GM23338 (cell line): Measurements from ENCODE around the gene KIF2C. TPM values are rescaled to one million over a fixed set of nuclear protein-coding genes. Genes with fewer than 3 reads are reported as not detected.

Source experiments
- ATAC-seq: fragments of 200-7000 bp; cut with Tn5 transposase; 3 replicates; pipeline ENCODE4 v1.9.1; 2020
- DNase-seq: peaks from one replicate; pipeline ENCODE4 v3.0.0-alpha.2; 2015; ENCODE audit warnings: low spot score
- H2AFZ ChIP-seq: fragments of 200-600 bp; sonication (generic); 2 replicates; pipeline ENCODE4 v1.8.0; 2016; ENCODE audit warnings: antibody characterized with exemption, mild to moderate bottlenecking, moderate library complexity
- H3F3A ChIP-seq: fragments of 200-600 bp; sonication (generic); replicated peaks from 2 replicates; pipeline ENCODE4 v1.8.0; 2017; ENCODE audit warnings: antibody characterized with exemption, mixed run types, low read depth
- H3K27ac ChIP-seq: fragments of 200-600 bp; sonication (generic); 2 replicates; pipeline ENCODE4 v1.6.1; 2016; ENCODE audit warnings: low read depth
- H3K27me3 ChIP-seq: fragments of 200-600 bp; sonication (generic); 2 replicates; pipeline ENCODE4 v1.8.0; 2016; ENCODE audit warnings: mild to moderate bottlenecking, mixed run types, moderate library complexity; ENCODE audit not compliant: insufficient read depth
- H3K36me3 ChIP-seq: fragments of 200-600 bp; sonication (generic); 2 replicates; pipeline ENCODE4 v1.8.0; 2016; ENCODE audit warnings: mild to moderate bottlenecking; ENCODE audit not compliant: insufficient read depth
- H3K4me1 ChIP-seq: fragments of 200-600 bp; sonication (generic); 2 replicates; pipeline ENCODE4 v1.8.0; 2016; ENCODE audit warnings: mild to moderate bottlenecking, moderate library complexity; ENCODE audit not compliant: insufficient read depth
- H3K4me2 ChIP-seq: fragments of 200-600 bp; sonication (generic); 2 replicates; pipeline ENCODE4 v1.7.1; 2017; ENCODE audit warnings: mixed run types
- H3K4me3 ChIP-seq: fragments of 200-600 bp; sonication (generic); 2 replicates; pipeline ENCODE4 v1.6.1; 2016; ENCODE audit warnings: mixed run types
- H3K79me2 ChIP-seq: fragments of 200-600 bp; sonication (generic); replicated peaks from 2 replicates; pipeline ENCODE4 v1.8.0; 2017; ENCODE audit warnings: mild to moderate bottlenecking; ENCODE audit not compliant: insufficient read depth
- H3K9me2 ChIP-seq: fragments of 200-600 bp; sonication (generic); 2 replicates; pipeline ENCODE4 v1.8.0; 2017; ENCODE audit not compliant: insufficient read depth
- H4K20me1 ChIP-seq: fragments of 200-600 bp; sonication (generic); replicated peaks from 2 replicates; pipeline ENCODE4 v1.8.0; 2017; ENCODE audit warnings: mild to moderate bottlenecking; ENCODE audit not compliant: insufficient read depth
- H3K27ac Mint-ChIP-seq: 2 replicates; pipeline ENCODE4 v1.8.0; 2020; ENCODE audit warnings: inconsistent platforms, mild to moderate bottlenecking, moderate library complexity, mixed read lengths
- H3K27me3 Mint-ChIP-seq: 3 replicates; pipeline ENCODE4 v1.8.0; 2022; ENCODE audit warnings: low read depth, mild to moderate bottlenecking, moderate library complexity, mixed read lengths, inconsistent platforms; ENCODE audit not compliant: insufficient read depth, poor library complexity
- H3K36me3 Mint-ChIP-seq: 3 replicates; pipeline ENCODE4 v1.8.0; 2021; ENCODE audit warnings: low read depth, mild to moderate bottlenecking, inconsistent platforms, moderate library complexity, mixed read lengths
- H3K4me1 Mint-ChIP-seq: 3 replicates; pipeline ENCODE4 v1.8.0; 2020; ENCODE audit warnings: mild to moderate bottlenecking, inconsistent platforms, mixed read lengths
- H3K4me3 Mint-ChIP-seq: 3 replicates; pipeline ENCODE4 v1.8.0; 2021; ENCODE audit warnings: moderate library complexity, mild to moderate bottlenecking, inconsistent platforms, mixed read lengths
- H3K9me3 Mint-ChIP-seq: 3 replicates; pipeline ENCODE4 v1.8.0; 2020; ENCODE audit warnings: moderate library complexity, mild to moderate bottlenecking, inconsistent platforms, mixed read lengths
- CREB1 ChIP-seq: fragments of 250-450 bp; sonication (Bioruptor Pico); IDR thresholded peaks from 2 replicates; pipeline ENCODE4 v1.5.0; 2020; ENCODE audit warnings: low read depth, mild to moderate bottlenecking, moderate library complexity
- EZH2 ChIP-seq: fragments of 200-600 bp; sonication (generic); IDR thresholded peaks from one replicate; pipeline ENCODE4 v1.8.0; 2017; ENCODE audit warnings: antibody characterized with exemption, mild to moderate bottlenecking, low read depth; ENCODE audit not compliant: unreplicated experiment
- EZH2phosphoT487 ChIP-seq: fragments of 200-600 bp; sonication (generic); IDR thresholded peaks from one replicate; pipeline ENCODE4 v1.8.1; 2018; ENCODE audit warnings: antibody characterized with exemption; ENCODE audit not compliant: unreplicated experiment
- JUNB ChIP-seq: IDR thresholded peaks from one replicate; pipeline ENCODE4 v1.6.1; 2016; ENCODE audit warnings: antibody characterized with exemption; ENCODE audit not compliant: unreplicated experiment
- NANOG ChIP-seq: IDR thresholded peaks from 2 replicates; pipeline ENCODE4 v1.6.1; 2016; ENCODE audit warnings: antibody characterized with exemption, borderline replicate concordance
- POLR2AphosphoS5 ChIP-seq: IDR thresholded peaks from 2 replicates; pipeline ENCODE4 v1.6.1; 2016; ENCODE audit warnings: antibody characterized with exemption, low read depth
- REST ChIP-seq: IDR thresholded peaks from one replicate; pipeline ENCODE4 v1.6.1; 2018; ENCODE audit warnings: antibody characterized with exemption; ENCODE audit not compliant: unreplicated experiment
- STAT1 ChIP-seq: IDR thresholded peaks from one replicate; pipeline ENCODE4 v1.6.1; 2016; ENCODE audit warnings: antibody characterized with exemption; ENCODE audit not compliant: unreplicated experiment
- ZNF114 ChIP-seq: fragments of 250-450 bp; sonication (Bioruptor Pico); IDR thresholded peaks from 2 replicates; pipeline ENCODE4 v1.5.0; 2020; ENCODE audit warnings: mild to moderate bottlenecking, moderate library complexity
- ZNF331 ChIP-seq: fragments of 250-450 bp; sonication (Bioruptor Pico); IDR thresholded peaks from 2 replicates; pipeline ENCODE4 v1.5.0; 2020; ENCODE audit warnings: low read depth, mild to moderate bottlenecking, moderate library complexity
- ZNF462 ChIP-seq: fragments of 250-450 bp; sonication (Bioruptor Pico); IDR thresholded peaks from 2 replicates; pipeline ENCODE4 v1.5.0; 2020; ENCODE audit warnings: mild to moderate bottlenecking, moderate library complexity
- polyA plus RNA-seq: library from polyadenylated mRNA; unstranded; fragments of >200 nt; fragmentation: Nextera tagmentation; extraction: Ambion mirVana; gene quantifications from 2 replicates; pipeline ENCODE4 v1.2.1, GENCODE V29; 2016
- total RNA-seq: library from RNA; depleted of rRNA; stranded (reverse); fragments of >200 nt; shearing (Covaris generic); gene quantifications from 2 replicates; pipeline ENCODE4 v1.2.3, GENCODE V29; 2014
- TF ChIP-seq, protein P1 (sequence below): IDR thresholded peaks from 2 replicates; pipeline ENCODE4 v1.6.1; 2016; ENCODE audit warnings: antibody characterized with exemption
- TF ChIP-seq, protein P2 (sequence below), 2 experiments: fragments of 200-600 bp in 1 of 2; sonication (generic) in 1 of 2; conservative IDR thresholded peaks; 2 replicates each; pipeline versions ENCODE4 v1.5.1 to v1.6.1; 2016 to 2017; ENCODE audit warnings: antibody characterized with exemption in 2 of 2, low read depth in 2 of 2, mild to moderate bottlenecking in 2 of 2, moderate library complexity in 1 of 2

KIF2C gene
- total and polyA plus RNA-seq, 2 experiments from 2014 or later, result 38.0 to 62.9 TPM

DNA sequence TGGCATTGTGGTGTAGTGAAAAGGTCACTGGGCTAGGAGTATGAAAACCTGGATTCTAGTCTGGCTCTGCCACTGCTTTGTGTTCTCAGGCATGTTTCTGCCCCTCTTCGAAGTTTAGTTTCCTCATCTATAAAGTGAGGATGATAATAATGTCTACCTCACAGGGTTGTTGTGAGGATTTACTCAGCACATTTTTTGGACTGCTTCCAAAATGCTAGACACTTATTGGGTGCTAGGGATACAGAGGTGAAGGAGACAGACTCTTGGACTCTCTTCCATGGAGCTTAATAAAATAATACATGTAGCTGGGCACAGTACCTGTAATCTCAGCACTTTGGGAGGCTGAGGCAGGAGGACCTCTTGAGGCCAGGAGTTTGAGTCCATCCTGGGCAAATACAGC, 3.6 kb downstream of the KIF2C start:
- DNase-seq (no peak), ATAC-seq (no peak)
- Histone ChIP-seq H3K27me3 (no peaks in the 10 kb centered on the region), H3K36me3 (peaks cover 38% of the 10 kb centered on the region), H3K4me2 (no peak overlapping the region), H3K27ac (peak overlapping the region; percentile 70; the same call in 1 of the 2 replicates), H3K4me1 (peaks cover 7% of the 10 kb centered on the region; the same call in 1 of the 2 replicates), H4K20me1 (peaks cover 19% of the 10 kb centered on the region), H3K79me2 (peaks cover 52% of the 10 kb centered on the region), H2AFZ (no peak overlapping the region), H3F3A (peaks cover 18% of the 10 kb centered on the region; the same call in 1 of the 2 replicates), H3K4me3 (no peak overlapping the region), H3K9me2 (no peaks in the 10 kb centered on the region)
- Mint-ChIP-seq H3K4me3 (no peak overlapping the region), H3K27me3 (peaks cover 11% of the 10 kb centered on the region), H3K4me1 (peaks cover 11% of the 10 kb centered on the region), H3K36me3 (peaks cover 73% of the 10 kb centered on the region), H3K27ac (no peak overlapping the region), H3K9me3 (peaks cover 8% of the 10 kb centered on the region; the same call in 2 of the 3 replicates)
- TF ChIP-seq, protein P1, sequence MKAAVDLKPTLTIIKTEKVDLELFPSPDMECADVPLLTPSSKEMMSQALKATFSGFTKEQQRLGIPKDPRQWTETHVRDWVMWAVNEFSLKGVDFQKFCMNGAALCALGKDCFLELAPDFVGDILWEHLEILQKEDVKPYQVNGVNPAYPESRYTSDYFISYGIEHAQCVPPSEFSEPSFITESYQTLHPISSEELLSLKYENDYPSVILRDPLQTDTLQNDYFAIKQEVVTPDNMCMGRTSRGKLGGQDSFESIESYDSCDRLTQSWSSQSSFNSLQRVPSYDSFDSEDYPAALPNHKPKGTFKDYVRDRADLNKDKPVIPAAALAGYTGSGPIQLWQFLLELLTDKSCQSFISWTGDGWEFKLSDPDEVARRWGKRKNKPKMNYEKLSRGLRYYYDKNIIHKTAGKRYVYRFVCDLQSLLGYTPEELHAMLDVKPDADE, result no peak
- TF ChIP-seq ZNF114 (CRISPR knock-in tag) (no peak), POLR2AphosphoS5 (no peak), EZH2 (no peak), STAT1 (no peak), REST (no peak), CREB1 (CRISPR knock-in tag) (no peak), ZNF331 (CRISPR knock-in tag) (no peak), EZH2phosphoT487 (no peak), ZNF462 (no peak), NANOG (no peak), JUNB (no peak)
- TF ChIP-seq, protein P2, sequence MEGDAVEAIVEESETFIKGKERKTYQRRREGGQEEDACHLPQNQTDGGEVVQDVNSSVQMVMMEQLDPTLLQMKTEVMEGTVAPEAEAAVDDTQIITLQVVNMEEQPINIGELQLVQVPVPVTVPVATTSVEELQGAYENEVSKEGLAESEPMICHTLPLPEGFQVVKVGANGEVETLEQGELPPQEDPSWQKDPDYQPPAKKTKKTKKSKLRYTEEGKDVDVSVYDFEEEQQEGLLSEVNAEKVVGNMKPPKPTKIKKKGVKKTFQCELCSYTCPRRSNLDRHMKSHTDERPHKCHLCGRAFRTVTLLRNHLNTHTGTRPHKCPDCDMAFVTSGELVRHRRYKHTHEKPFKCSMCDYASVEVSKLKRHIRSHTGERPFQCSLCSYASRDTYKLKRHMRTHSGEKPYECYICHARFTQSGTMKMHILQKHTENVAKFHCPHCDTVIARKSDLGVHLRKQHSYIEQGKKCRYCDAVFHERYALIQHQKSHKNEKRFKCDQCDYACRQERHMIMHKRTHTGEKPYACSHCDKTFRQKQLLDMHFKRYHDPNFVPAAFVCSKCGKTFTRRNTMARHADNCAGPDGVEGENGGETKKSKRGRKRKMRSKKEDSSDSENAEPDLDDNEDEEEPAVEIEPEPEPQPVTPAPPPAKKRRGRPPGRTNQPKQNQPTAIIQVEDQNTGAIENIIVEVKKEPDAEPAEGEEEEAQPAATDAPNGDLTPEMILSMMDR (conservative IDR thresholded peaks at IDR 0.05; ENCODE audit: low read depth in 2 of 2), result no peak
